SK-N-MC (cell line): ENCODE data around the gene CGRRF1.

ENCODE experiments used
- DNase-seq: peaks from one replicate; pipeline ENCODE4 v3.0.0-alpha.2; 2011; ENCODE audit warnings: low read depth, low spot score
- H3K27ac ChIP-seq: fragments of 200-600 bp; sonication (generic); 2 replicates; pipeline ENCODE4 v1.5.1; 2016; ENCODE audit warnings: mixed run types
- H3K36me3 ChIP-seq: fragments of 200-600 bp; sonication (generic); 2 replicates; pipeline ENCODE4 v1.6.1; 2017; ENCODE audit warnings: antibody characterized with exemption, low read length, mixed read lengths; ENCODE audit not compliant: insufficient read depth
- H3K4me3 ChIP-seq: fragments of 200-600 bp; sonication (generic); 2 replicates; pipeline ENCODE4 v1.5.1; 2016
- H3K9ac ChIP-seq: fragments of 200-600 bp; sonication (generic); 2 replicates; pipeline ENCODE4 v1.8.0; 2017; ENCODE audit warnings: mixed run types, mixed read lengths; ENCODE audit not compliant: insufficient read length
- H3K9me3 ChIP-seq: fragments of 200-600 bp; sonication (generic); 2 replicates; pipeline ENCODE4 v1.6.1; 2017; ENCODE audit warnings: low read depth, mild to moderate bottlenecking, antibody characterized with exemption, low read length, moderate library complexity, mixed read lengths
- EZH2 ChIP-seq: fragments of 200-600 bp; sonication (generic); IDR thresholded peaks from one replicate; pipeline ENCODE4 v1.6.1; 2017; ENCODE audit warnings: antibody characterized with exemption
- FOXP2 ChIP-seq: optimal IDR thresholded peaks from 2 replicates; pipeline ENCODE3; 2011; ENCODE audit warnings: mild to moderate bottlenecking, moderate library complexity; ENCODE audit not compliant: insufficient read depth; ENCODE audit errors: extremely low read length, control extremely low read depth
- POLR2AphosphoS5 ChIP-seq: IDR thresholded peaks from 2 replicates; pipeline ENCODE4 v1.6.1; 2012; ENCODE audit warnings: mild to moderate bottlenecking, low read depth, low read length, borderline replicate concordance

Gene CGRRF1

DNA sequence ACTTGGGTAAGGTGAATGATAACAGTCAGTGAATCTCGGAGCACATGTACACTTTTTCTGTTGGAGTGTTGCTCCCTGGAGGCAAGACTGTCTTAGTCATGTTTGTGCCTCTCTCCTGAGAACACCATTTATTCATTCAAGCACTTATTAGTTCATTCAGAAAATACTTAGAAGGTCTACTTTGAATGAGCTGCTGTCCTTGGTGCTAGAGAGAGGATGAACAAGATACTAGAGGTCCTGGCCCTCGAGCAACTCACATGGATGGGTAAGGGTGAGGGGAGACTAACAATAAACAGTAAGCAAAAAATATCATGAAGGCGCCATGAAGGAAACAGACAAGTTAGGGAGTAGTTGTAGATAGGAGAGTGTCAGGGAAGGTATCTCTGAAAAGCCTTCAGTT lies 40.2 kb downstream of the CGRRF1 start:
- Histone ChIP-seq H3K9ac (no peak overlapping the region), H3K9me3 (no peaks in the 10 kb centered on the region), H3K27ac (no peak overlapping the region), H3K36me3 (no peaks in the 10 kb centered on the region), H3K4me3 (no peak overlapping the region)
- no peak for DNase-seq
- no peak for TF ChIP-seq EZH2
- TF ChIP-seq FOXP2 = no peak
- no peak for TF ChIP-seq POLR2AphosphoS5

DNA sequence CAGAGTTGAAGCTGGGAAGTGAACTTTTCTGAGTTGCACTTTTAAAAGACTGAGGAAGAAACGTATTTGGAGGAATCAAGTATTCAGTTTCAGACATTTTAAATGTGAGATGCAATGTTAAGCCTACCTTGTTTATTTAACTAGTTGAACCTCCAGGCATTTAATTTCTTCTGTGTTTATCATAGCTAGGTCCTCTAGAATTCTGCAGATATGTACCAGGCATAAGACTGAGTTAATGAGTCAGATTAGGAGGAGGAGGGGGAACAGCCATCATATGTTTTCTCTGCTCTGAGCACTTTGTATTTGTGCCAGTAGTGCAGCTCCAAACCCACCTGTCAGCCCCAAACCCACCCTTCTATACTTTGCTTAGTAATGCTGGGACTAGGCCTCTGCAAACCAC lies 40.8 kb downstream of the CGRRF1 start:
- Histone ChIP-seq H3K9me3 (no peaks in the 10 kb centered on the region), H3K9ac (no peak overlapping the region)
- no peak for DNase-seq

GRCh38 chr14:54554401-54554800 lies 44.7 kb downstream of the CGRRF1 start:
- Histone ChIP-seq H3K4me3 (no peak overlapping the region), H3K36me3 (no peaks in the 10 kb centered on the region), H3K27ac (no peak overlapping the region), H3K9me3 (no peaks in the 10 kb centered on the region), H3K9ac (no peak overlapping the region)
- no peak for DNase-seq
- TF ChIP-seq FOXP2 (no peak), POLR2AphosphoS5 (no peak), EZH2 (no peak)

More for the DNA sequence above, 40.8 kb downstream of the CGRRF1 start:
- TF ChIP-seq FOXP2 (no peak), POLR2AphosphoS5 (no peak), EZH2 (no peak)
- H3K36me3 ChIP-seq = no peaks in the 10 kb centered on the region
- H3K27ac ChIP-seq = no peak overlapping the region
- no peak overlapping the region for H3K4me3 ChIP-seq

DNA sequence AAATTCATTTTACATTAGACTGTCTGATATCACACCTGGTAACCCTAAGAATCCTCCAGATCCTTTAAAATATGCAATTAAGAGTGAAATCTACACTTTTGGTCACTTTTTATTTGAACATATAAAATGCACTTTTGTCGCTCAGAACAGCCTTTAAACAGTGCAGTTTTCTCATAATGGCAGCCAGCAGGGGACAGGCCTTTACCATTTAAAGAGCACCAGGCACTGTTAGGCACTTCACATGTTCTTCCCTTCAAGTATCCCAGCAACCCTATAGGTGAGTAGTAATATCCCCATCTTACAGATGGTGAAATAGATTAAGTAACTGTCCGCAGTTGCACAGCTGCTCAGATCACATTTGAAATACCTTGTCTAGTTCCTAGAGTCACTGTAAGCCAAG lies 45.9 kb downstream of the CGRRF1 start:
- Histone ChIP-seq H3K4me3 (no peak overlapping the region), H3K9me3 (no peaks in the 10 kb centered on the region), H3K9ac (no peak overlapping the region), H3K27ac (no peak overlapping the region), H3K36me3 (no peaks in the 10 kb centered on the region)
- no peak for DNase-seq
- TF ChIP-seq EZH2 = no peak
- no peak for TF ChIP-seq POLR2AphosphoS5
- no peak for TF ChIP-seq FOXP2

- Histone ChIP-seq H3K36me3 (no peaks in the 10 kb centered on the region), H3K9me3 (no peaks in the 10 kb centered on the region), H3K27ac (no peak overlapping the region), H3K9ac (no peak overlapping the region), H3K4me3 (no peak overlapping the region)
- no peak for DNase-seq
- TF ChIP-seq EZH2 (no peak), FOXP2 (no peak), POLR2AphosphoS5 (no peak)
Observed at GRCh38 chr14:54556535-54556934, 46.8 kb downstream of the CGRRF1 start.

DNA sequence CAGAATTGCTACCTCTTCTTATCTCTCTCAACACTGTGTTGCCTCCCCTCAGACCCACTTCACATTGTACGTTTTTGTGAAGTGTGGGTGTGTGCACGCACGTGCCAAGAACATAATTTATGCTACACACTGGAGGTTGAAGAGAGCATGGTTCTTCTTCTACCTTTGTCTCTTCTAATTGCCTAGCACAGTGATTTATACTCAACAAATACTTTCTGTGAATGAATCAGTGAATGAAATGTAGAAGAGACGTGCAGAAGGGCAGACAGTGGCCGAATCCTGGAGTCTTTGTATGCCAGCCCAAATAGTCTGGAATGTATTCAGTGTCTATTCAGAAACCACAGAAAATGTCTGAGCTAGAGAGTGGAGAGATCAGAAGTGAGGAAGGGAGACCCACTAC lies 52.6 kb downstream of the CGRRF1 start:
- Histone ChIP-seq H3K36me3 (no peaks in the 10 kb centered on the region), H3K4me3 (no peak overlapping the region), H3K9me3 (no peaks in the 10 kb centered on the region), H3K27ac (no peak overlapping the region), H3K9ac (no peak overlapping the region)
- no peak for DNase-seq
- TF ChIP-seq EZH2 (no peak), POLR2AphosphoS5 (no peak), FOXP2 (no peak)

- Histone ChIP-seq H3K9ac (no peak overlapping the region), H3K36me3 (no peaks in the 10 kb centered on the region), H3K4me3 (peak overlapping the region; percentile 88), H3K27ac (no peak overlapping the region; the same call in 1 of the 2 replicates), H3K9me3 (no peaks in the 10 kb centered on the region)
- no peak for TF ChIP-seq FOXP2
- no peak for TF ChIP-seq POLR2AphosphoS5
- no peak for TF ChIP-seq EZH2
- peak; percentile 45 for DNase-seq
Observed at GRCh38 chr14:54564071-54564867, 54.6 kb downstream of the CGRRF1 start.

DNA sequence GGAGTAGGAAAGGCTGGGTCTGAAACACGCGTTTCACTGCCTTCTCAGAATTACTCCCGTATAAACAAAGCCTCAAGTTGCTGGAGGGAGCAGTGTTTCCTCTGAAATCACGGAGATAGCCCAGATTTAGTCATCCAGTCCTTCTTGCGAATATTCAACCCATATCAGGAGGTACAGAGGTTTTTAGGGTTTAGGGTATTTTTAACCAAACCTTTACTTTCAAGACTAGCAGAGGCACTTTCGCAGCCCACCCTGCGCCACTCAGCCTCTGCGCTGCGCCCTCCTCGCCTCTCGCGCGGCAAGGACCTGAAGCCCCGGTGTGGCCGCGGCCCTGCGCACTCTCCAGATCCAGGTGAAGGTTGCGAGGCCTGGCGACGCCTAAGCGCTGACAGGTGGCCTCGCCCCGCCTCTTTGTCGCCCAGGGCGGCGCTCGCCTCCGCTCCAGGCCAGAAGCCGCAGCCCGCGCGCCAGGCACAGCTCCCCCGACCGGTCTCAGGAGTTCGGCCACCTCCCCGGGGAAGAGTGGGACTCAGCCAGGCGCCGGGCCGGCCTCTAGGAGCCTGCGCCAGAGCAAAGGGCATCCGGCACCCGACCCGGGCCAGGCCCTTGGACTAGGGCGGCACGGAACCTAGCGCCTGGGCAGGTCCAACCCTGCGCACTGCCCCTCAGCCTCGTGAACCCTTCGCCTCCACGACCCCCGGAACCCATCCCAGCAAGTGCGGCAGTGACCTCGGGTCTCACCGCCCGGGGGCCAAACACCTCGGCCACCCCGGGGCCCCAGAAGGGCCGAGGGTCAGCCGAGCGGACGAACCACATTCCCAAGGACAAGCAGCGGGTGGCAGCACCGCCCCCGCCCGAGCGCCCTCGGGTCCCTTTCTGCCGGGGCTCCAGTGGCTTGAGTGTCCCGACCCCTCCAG lies 55.4 kb downstream of the CGRRF1 start:
- Histone ChIP-seq H3K9me3 (no peaks in the 10 kb centered on the region), H3K27ac (no peak overlapping the region; the same call in 1 of the 2 replicates), H3K36me3 (no peaks in the 10 kb centered on the region), H3K9ac (peak overlapping the region; percentile 65), H3K4me3 (peak overlapping the region; percentile 88)
- DNase-seq = peak; percentile 56
- no peak for TF ChIP-seq POLR2AphosphoS5
- no peak for TF ChIP-seq FOXP2
